DND-41 (cell line): ENCODE measurements around the gene CMTM2.
A peak's percentile ranks its signal among the peaks of the same experiment; 100 is the strongest.

Experiments
- ATAC-seq: fragments of 200-7000 bp; cut with Tn5 transposase; 3 replicates; pipeline ENCODE4 v1.9.1; 2021; ENCODE audit warnings: low read depth; ENCODE audit not compliant: insufficient read depth
- DNase-seq: peaks from one replicate; pipeline ENCODE4 v3.0.0-alpha.2; 2020
- H2AFZ ChIP-seq: 2 replicates; pipeline ENCODE4 v1.6.0; 2012; ENCODE audit warnings: low read depth, low read length
- H3K27ac ChIP-seq: 2 replicates; pipeline ENCODE4 v1.5.1; 2012; ENCODE audit warnings: low read length, inconsistent platforms
- H3K27me3 ChIP-seq: fragments of 200-600 bp; sonication (generic); 2 replicates; pipeline ENCODE4 v1.6.0; 2012; ENCODE audit warnings: low read length, mild to moderate bottlenecking, inconsistent platforms; ENCODE audit not compliant: insufficient read depth, poor library complexity
- H3K36me3 ChIP-seq: 2 replicates; pipeline ENCODE4 v1.5.1; 2012; ENCODE audit warnings: low read length, inconsistent platforms; ENCODE audit not compliant: insufficient read depth
- H3K4me1 ChIP-seq: 2 replicates; pipeline ENCODE4 v1.5.1; 2012; ENCODE audit warnings: mild to moderate bottlenecking, low read length; ENCODE audit not compliant: insufficient read depth
- H3K4me2 ChIP-seq: 2 replicates; pipeline ENCODE4 v1.6.0; 2012; ENCODE audit warnings: mild to moderate bottlenecking, moderate library complexity, low read length, inconsistent platforms; ENCODE audit not compliant: insufficient read depth
- H3K4me3 ChIP-seq, 2 experiments: fragments of 200-600 bp in 1 of 2; shearing (Covaris generic) in 1 of 2; 2 replicates each; pipeline ENCODE4 v1.5.1; 2012 to 2016; ENCODE audit warnings: inconsistent platforms in 2 of 2, low read length in 2 of 2, mild to moderate bottlenecking in 2 of 2, low read depth in 1 of 2, moderate library complexity in 1 of 2
- H3K79me2 ChIP-seq: 2 replicates; pipeline ENCODE4 v1.6.0; 2012; ENCODE audit warnings: low read length, inconsistent platforms; ENCODE audit not compliant: insufficient read depth
- H3K9ac ChIP-seq: 2 replicates; pipeline ENCODE4 v1.6.0; 2012; ENCODE audit warnings: low read depth, mild to moderate bottlenecking, inconsistent platforms, low read length, moderate library complexity
- H3K9me3 ChIP-seq: 2 replicates; pipeline ENCODE4 v1.5.1; 2012; ENCODE audit warnings: low read length, moderate library complexity, mild to moderate bottlenecking, inconsistent platforms; ENCODE audit not compliant: insufficient read depth, severe bottlenecking
- H4K20me1 ChIP-seq: 2 replicates; pipeline ENCODE4 v1.6.0; 2012; ENCODE audit warnings: low read length; ENCODE audit not compliant: insufficient read depth
- EZH2 ChIP-seq: IDR thresholded peaks from 3 replicates; pipeline ENCODE4 v1.6.1; 2012; ENCODE audit warnings: borderline replicate concordance, low read depth, mild to moderate bottlenecking, moderate library complexity, low read length, inconsistent platforms; ENCODE audit not compliant: severe bottlenecking
- TF ChIP-seq, protein P1 (sequence below): IDR thresholded peaks from 2 replicates; pipeline ENCODE4 v1.5.1; 2012; ENCODE audit warnings: borderline replicate concordance, low read length, moderate library complexity, mild to moderate bottlenecking; ENCODE audit not compliant: poor library complexity, severe bottlenecking; ENCODE audit errors: extremely low read depth

The CMTM2 gene

DNA sequence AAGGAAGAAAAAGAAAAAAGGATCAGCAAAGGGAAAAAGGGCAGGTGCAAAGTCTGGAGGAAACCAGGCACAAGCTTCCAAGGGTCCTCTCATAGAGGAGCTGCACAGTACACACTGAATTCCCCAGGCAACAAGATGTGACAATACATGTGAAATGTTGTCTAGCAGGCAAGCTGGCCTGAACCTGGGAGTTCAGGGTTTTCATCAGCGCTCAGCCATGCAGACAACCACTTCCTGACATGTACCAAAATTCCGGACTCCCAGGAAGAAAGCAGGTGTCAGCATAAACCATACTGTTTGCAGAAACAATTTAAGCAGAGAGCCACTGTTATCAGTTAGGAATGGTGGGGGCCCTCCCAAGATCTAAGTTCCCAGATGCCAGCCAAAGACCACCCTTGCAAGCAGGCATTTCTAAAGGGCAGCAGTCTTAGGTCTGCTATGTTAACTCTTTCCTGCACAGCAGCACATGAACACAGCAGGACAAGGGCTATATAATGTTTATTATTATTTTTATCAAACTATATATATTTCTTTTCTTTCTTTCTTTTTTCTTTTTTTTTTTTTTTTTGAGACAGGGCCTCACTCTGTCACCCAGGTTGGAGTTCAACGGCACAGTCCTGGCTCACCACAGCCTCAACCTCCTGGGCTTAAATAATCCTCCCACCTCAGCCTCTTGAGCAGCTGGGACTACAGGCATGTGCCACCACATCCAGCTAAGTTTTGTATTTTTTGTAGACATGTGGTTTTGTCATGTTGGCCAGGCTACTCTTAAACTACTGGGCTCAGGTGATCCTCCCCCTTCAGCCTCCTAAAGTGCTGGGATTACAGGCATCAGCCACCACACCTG lies 39.4 kb upstream of the CMTM2 start:
- TF ChIP-seq EZH2 = no peak
- TF ChIP-seq, protein P1, sequence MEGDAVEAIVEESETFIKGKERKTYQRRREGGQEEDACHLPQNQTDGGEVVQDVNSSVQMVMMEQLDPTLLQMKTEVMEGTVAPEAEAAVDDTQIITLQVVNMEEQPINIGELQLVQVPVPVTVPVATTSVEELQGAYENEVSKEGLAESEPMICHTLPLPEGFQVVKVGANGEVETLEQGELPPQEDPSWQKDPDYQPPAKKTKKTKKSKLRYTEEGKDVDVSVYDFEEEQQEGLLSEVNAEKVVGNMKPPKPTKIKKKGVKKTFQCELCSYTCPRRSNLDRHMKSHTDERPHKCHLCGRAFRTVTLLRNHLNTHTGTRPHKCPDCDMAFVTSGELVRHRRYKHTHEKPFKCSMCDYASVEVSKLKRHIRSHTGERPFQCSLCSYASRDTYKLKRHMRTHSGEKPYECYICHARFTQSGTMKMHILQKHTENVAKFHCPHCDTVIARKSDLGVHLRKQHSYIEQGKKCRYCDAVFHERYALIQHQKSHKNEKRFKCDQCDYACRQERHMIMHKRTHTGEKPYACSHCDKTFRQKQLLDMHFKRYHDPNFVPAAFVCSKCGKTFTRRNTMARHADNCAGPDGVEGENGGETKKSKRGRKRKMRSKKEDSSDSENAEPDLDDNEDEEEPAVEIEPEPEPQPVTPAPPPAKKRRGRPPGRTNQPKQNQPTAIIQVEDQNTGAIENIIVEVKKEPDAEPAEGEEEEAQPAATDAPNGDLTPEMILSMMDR = no peak
- no peak overlapping the region for H2AFZ ChIP-seq
- H3K4me3 ChIP-seq = no peak overlapping the region
- ATAC-seq = peak; percentile 79
- H3K27me3 ChIP-seq = no peaks in the 10 kb centered on the region
- H3K79me2 ChIP-seq = no peaks in the 10 kb centered on the region
- peak overlapping the region; percentile 82 for H3K27ac ChIP-seq
- H3K4me2 ChIP-seq = peak overlapping the region; percentile 37; the same call in 1 of the 2 replicates
- DNase-seq = peak; percentile 58
- peaks cover 4% of the 10 kb centered on the region for H3K36me3 ChIP-seq
- H3K4me1 ChIP-seq = peaks cover 24% of the 10 kb centered on the region
- no peaks in the 10 kb centered on the region for H4K20me1 ChIP-seq
- no peaks in the 10 kb centered on the region for H3K9me3 ChIP-seq
- H3K9ac ChIP-seq = peak overlapping the region; percentile 25; the same call in 1 of the 2 replicates

DNA sequence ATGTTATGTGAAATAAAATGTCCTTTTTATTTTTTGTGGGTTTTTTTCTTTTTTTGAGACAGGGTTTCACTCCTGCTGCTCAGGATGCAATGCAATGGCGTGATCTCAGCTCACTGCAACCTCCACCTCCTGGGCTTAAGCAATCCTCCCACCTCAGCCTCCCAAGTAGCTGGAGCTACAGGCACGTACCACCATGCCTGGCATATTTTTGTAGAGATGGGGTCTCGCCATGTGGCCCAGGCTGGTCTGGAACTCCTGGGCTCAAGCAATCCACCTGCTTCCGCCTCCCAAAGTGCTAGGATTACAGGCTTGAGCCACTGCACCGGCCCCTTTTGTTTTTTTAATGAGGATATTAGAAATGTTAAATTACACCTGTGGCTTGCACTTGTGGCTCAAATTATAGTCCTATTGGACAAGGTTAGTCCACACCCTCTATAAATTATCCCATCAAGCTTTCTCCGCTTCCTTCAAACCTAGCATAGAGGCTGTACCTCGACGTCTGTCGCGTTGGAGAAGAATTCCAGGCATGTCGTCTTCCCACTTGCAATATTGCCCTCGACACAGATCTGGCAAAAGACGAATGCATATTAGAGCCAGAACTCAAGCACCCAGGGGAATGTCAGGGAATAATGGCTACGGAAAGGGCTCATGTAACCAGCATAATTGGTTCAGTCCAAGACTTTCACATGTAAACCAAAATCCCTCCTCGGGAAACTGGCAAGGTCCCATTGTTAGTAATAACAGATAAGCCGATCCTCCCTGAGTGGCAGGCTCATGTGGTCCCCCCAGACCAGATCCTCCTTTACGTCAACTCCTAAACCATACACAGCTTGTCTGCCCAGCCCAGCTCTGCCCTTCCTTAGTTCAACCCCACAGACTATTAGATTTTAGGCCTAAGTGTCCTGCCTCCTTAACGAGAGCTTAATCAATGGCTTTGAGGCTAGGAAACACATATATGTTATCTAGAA lies 37.6 kb upstream of the CMTM2 start:
- DNase-seq (no peak), ATAC-seq (no peak)
- H3K27me3 ChIP-seq = no peaks in the 10 kb centered on the region
- TF ChIP-seq, protein P1 = no peak
- no peak for TF ChIP-seq EZH2
- no peaks in the 10 kb centered on the region for H3K79me2 ChIP-seq
- no peak overlapping the region for H3K27ac ChIP-seq
- no peak overlapping the region for H2AFZ ChIP-seq
- peaks cover 1% of the 10 kb centered on the region for H3K36me3 ChIP-seq
- no peaks in the 10 kb centered on the region for H3K9me3 ChIP-seq
- no peak overlapping the region for H3K9ac ChIP-seq
- H4K20me1 ChIP-seq = no peaks in the 10 kb centered on the region
- no peak overlapping the region for H3K4me3 ChIP-seq
- peaks cover 24% of the 10 kb centered on the region for H3K4me1 ChIP-seq
- no peak overlapping the region for H3K4me2 ChIP-seq

DNA sequence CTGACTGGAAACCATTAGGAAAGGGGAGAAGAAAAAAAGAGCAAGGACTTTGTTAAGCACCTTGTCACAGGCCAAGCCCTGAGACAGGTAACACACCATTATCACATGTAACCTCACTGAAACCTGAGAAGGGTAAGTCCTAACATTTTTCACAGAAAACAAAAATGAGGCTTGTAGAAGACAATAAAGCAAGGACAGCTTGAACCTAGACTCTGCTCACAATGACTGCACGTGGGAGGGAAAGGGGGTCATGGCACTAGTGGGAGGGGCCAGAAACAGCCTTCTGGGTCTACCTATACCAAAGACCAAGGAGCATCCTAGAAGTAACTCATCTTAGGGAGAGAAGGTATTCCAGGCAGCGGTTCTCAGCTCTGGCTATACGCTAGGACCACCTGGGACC lies 36.9 kb upstream of the CMTM2 start:
- Histone ChIP-seq H3K4me2 (no peak overlapping the region), H3K9ac (no peak overlapping the region), H3K27ac (no peak overlapping the region), H4K20me1 (no peaks in the 10 kb centered on the region), H3K36me3 (no peaks in the 10 kb centered on the region; the same call in none of the 2 replicates), H3K27me3 (no peaks in the 10 kb centered on the region), H2AFZ (no peak overlapping the region), H3K4me1 (peaks cover 28% of the 10 kb centered on the region), H3K79me2 (no peaks in the 10 kb centered on the region), H3K9me3 (no peaks in the 10 kb centered on the region), H3K4me3 (no peak overlapping the region)
- TF ChIP-seq, protein P1 = no peak
- no peak for TF ChIP-seq EZH2
- ATAC-seq (no peak), DNase-seq (no peak)
